Fibroblast of lung (primary cell): ENCODE results near the gene P3H1.

Source experiments
- CTCF ChIP-seq, 2 donors: IDR thresholded peaks in 1 of 2; conservative IDR thresholded peaks in 1 of 2; 1 replicate in 1 of 2; 2 replicates in 1 of 2; pipeline ENCODE4 v1.5.1; 2011 to 2012; ENCODE audit warnings: low read length in 2 of 2, control low read depth in 1 of 2, inconsistent platforms in 1 of 2, low read depth in 1 of 2, mild to moderate bottlenecking in 1 of 2
- EZH2 ChIP-seq: IDR thresholded peaks from 2 replicates; pipeline ENCODE4 v1.5.1; 2012; ENCODE audit warnings: low read length, control low read depth, mild to moderate bottlenecking; ENCODE audit errors: missing control alignments

- no peak for TF ChIP-seq CTCF (conservative IDR thresholded peaks at IDR 0.05 in 1 of 2, IDR thresholded peaks at IDR 0.05 in 1 of 2; ENCODE audit: low read depth in 1 of 2, low read length in 2 of 2)
- TF ChIP-seq EZH2, result no peak
Observed at GRCh38 chr1:42773420-42773819, 6.6 kb upstream of the P3H1 start.
